VCaP (cell line): Measurements from ENCODE around the gene ABCB11.

Experiments
- H3K27ac ChIP-seq: fragments of 450-650 bp; 2 replicates; pipeline ENCODE4 v1.5.1; 2017
- CTCF ChIP-seq: fragments of 450-650 bp; conservative IDR thresholded peaks from 2 replicates; pipeline ENCODE4 v1.5.1; 2017; ENCODE audit warnings: mild to moderate bottlenecking, moderate library complexity

Gene ABCB11

GRCh38 chr2:168952424-168952823 lies 78.7 kb downstream of the ABCB11 start:
- no peak overlapping the region for H3K27ac ChIP-seq
- TF ChIP-seq CTCF: no peak

GRCh38 chr2:168951871-168952270 lies 79.3 kb downstream of the ABCB11 start:
- TF ChIP-seq CTCF: no peak

GRCh38 chr2:168949324-168949723 lies 81.8 kb downstream of the ABCB11 start:
- no peak for TF ChIP-seq CTCF
- no peak overlapping the region for H3K27ac ChIP-seq

More at GRCh38 chr2:168951871-168952270, 79.3 kb downstream of the ABCB11 start:
- no peak overlapping the region for H3K27ac ChIP-seq

- no peak overlapping the region for H3K27ac ChIP-seq
- peak; percentile 75 for TF ChIP-seq CTCF
Measured at GRCh38 chr2:168948621-168949212, 82.4 kb downstream of the ABCB11 start.

GRCh38 chr2:168945508-168945907 lies 85.6 kb downstream of the ABCB11 start:
- no peak overlapping the region for H3K27ac ChIP-seq
- no peak for TF ChIP-seq CTCF

GRCh38 chr2:168944065-168944464 lies 87.1 kb downstream of the ABCB11 start:
- H3K27ac ChIP-seq: no peak overlapping the region
- no peak for TF ChIP-seq CTCF

- no peak for TF ChIP-seq CTCF
- no peak overlapping the region for H3K27ac ChIP-seq
Measured at GRCh38 chr2:168941297-168941696, 89.8 kb downstream of the ABCB11 start.
